Measurements from ENCODE around the gene STAP2.
"Not testable (repeated sequence)": the region's sequence is repeated elsewhere in the genome, so short reads cannot be mapped to it uniquely, and the experiment has no call there.

The STAP2 gene

DNA sequence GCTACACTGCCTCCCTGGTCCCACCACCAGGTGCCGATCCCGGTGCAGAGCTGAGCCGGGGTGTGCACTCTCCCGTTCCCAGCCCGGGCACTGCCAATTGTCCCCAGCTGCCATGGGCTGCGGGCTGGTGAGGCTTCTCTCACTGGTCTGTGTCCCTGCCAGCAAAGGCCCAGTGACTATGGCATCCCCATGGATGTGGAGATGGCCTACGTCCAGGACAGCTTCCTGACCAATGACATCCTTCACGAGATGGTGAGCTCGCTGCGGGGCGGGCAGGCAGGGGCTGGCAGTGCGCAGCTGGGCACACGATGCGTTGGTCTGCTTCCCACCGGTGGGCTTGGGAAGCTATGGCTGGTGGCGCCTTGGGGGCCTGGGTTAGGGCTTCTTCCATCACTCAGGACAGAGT lies 19.3 kb upstream of the STAP2 start:
- no peak for DNase-seq (ENCODE audit: low read depth, low spot score)

DNA sequence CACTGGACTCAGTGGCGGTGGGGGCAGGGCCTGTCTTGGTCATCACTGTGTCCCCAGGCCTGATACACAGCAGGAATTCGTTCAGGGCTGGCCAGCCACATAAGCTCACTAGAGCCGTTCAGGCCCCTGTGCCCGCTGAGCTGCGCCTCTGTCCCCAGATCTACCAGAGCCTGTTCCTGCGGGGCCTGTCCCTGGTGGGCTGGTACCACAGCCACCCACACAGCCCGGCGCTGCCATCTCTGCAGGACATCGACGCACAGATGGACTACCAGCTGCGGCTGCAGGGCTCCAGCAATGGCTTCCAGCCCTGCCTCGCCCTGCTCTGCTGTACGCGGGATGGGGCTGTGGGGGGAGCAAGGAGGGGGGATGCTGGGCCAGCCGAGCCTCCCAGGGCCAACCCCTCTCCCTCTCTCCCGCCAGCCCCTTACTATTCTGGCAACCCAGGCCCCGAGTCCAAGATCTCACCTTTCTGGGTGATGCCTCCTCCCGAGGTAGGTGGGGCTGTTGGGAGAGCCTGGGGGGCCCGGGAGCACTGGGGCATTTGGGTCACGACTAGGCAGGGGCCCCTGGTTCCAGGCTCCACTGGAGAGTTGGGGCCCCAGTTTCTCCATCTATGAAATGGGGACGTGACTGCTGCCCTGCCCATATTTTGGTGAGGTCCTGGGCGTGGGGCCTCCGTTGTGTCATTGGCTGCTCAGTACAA lies 18.6 kb upstream of the STAP2 start:
- DNase-seq (ENCODE audit: low read depth, low spot score): no peak

DNA sequence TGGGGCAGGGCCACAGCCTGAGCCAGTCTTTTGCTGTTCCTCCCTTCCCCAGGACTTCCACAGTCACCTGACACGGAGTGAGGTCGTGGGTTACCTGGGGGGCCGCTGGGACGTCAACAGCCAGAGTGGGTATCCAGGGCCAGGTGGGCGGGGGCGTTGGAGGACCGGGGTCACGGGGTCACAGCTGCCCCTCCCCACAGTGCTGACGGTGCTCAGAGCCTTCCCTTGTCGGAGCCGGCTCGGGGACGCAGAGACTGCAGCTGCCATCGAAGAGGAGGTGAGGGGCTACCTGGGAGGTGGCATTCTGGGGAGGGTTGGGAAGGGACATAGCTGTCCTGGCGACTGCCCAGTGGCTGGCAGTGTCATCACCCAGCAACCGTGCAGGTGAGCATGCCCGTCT lies 16.3 kb upstream of the STAP2 start:
- no peak for DNase-seq (ENCODE audit: low read depth, low spot score)

DNA sequence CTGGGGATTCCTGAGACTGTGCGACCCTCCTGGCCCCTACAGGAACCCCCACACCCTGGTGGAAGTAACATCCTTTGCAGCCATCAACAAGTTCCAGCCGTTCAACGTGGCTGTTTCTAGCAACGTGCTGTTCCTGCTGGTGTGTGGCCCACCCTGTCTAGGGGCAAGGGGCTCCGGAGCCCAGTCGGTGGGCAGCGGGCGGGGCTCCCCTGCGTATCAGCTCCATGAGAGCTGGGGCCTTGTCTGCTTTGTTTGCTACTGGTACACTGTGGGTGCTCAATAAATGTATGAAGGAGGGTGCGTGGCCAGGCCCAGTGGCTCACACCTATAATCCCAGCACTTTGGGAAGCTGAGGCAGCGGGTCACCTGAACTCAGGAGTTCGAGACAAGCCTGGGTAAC lies 15.7 kb upstream of the STAP2 start:
- no peak for DNase-seq (ENCODE audit: low read depth, low spot score)

DNA sequence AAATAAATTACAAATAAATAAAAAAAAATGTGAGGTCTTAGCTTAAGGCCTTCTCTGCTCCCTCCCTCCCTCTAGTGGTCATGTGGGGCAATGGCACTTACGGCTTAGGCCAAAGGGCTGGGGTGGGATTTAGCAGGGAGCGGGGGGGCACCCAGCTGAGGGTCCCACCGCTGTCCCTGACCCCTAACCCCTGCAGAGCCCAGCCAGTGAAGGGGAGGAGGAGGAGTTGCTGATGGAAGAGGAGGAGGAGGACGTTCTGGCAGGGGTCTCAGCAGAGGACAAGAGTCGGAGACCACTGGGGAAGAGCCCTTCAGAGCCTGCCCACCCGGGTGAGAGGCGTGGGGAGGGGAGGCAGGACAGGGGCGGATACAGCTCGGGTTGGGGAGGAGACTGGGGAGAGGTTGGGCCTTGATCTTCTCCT lies 14.1 kb upstream of the STAP2 start:
- peak; percentile 49 for DNase-seq (ENCODE audit: low read depth, low spot score)

DNA sequence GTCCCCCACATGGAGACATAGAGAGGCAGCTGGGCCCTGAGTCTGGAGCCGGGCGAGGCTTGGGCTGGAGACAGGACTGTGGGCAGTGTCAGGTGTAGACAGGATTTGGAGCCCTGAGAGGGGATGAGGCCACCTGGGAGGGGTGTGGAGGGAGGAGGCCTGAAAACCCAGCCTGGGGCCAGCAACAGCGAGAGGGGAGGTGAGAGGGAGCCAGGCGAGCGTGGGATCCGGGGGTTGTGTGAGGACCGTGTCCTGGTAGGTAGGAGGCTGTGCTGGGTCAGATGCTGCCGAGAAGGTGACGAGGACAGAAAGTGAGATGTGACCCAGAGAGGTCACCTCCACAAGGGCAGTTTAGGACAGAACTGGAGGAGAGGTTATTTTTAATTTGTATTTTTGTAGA lies 12.1 kb upstream of the STAP2 start:
- no peak for DNase-seq (ENCODE audit: low read depth, low spot score)

DNA sequence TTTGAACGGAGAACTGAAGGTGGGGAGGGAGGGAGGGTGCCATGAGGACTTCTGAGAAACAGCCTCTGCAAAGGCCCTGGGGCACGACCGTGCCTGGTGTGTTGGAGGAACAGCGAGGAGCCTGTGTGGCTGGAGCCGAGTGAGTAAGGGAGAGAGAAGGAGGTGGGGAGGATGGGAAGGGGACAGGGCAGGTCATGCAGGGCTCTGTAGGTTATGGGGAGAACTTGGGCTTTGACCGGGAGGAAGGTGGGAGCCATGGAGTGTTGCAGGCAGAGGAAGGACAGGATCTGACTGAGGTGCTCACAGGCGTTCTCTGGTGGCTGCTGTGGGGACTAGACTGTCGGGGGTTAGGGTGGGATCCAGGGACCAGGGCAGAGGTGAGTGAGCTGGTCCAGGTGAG lies 11.5 kb upstream of the STAP2 start:
- DNase-seq (ENCODE audit: low read depth, low spot score): no peak

DNA sequence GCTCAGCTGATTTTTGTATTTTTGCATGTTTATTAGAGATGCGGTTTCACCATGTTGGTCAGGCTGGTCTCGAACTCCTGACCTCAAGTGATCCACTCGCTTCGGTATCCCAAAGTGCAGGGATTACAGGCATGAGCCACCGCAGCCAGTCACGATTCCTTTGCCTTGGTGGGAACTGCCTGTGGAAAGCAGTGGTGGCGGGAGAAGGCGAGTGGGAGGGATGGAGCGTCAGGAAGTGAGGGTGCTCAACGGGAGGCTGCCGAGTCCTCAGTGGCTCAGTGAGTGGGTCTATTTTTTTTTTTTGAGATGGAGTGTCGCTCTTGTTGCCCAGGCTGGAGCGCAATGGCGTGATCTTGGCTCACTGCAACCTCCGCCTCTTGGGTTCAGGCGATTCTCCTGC lies 10.6 kb upstream of the STAP2 start:
- DNase-seq (ENCODE audit: low read depth, low spot score): not testable (repeated sequence)

DNA sequence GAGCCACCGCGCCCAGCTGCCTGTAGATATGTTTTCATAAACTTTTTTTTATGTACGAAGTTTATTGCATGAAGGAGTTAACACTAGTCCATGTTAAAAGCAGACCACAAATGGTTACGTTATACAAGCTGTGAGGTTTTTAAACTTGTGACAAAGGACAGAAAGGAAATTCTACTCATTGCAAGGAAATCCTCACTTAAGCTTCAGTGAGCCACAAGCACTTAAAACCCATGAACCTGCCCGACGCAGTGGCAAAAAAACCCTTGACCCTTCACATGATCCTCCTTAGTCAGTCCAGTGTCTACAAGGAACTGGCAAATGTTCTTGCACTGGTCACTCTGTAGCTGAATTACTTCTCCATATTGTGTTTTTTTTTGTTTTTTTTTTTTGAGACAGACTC lies 8.9 kb upstream of the STAP2 start:
- DNase-seq (ENCODE audit: low read depth, low spot score): no peak

DNA sequence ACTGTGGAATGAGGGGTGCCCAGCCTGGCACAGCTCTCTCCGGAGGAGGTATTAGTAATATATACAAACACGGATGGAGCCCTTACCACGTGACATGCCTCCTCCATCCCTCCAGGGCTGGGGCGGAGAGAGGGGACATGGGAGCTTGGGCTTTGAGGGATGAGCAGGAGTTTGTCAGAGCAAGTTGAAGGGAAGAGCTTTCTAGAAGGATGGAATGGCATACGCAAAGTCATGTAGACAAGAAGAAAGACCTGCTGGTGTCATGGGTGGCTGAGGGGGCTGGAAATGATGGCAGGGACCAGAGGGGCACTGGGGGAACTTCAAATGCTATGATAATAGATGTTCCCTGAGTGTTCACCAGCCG lies 7.4 kb upstream of the STAP2 start:
- DNase-seq (ENCODE audit: low read depth, low spot score): no peak

DNA sequence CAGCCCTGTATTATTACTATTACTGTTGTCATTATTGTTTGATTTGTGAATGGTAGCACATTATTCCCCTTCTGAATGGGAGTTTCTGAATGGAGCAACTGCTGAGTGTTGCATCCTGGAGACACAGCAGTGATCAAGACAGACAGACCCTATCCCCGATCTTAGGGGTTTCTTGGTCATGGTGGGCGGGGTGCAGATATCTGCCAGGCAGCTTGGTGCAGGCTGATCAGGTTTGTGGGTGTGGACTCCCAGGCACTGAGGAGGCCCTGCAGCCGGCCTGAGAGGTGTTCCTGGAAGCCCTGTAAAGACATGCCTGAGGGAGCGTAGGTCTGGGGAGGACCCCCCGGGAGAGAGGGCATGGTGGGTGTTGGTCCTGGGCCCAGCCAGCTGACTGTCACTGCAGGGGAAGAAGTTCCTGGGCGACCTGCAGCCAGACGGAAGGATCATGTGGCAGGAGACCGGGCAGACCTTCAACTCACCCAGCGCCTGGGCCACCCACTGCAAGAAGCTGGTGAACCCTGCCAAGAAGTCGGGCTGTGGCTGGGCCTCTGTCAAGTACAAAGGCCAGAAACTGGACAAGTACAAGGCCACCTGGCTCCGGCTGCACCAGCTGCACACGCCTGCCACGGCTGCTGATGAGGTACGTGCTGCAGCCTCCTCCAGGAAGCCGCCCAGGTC lies 6.9 kb upstream of the STAP2 start:
- no peak for DNase-seq (ENCODE audit: low read depth, low spot score)

DNA sequence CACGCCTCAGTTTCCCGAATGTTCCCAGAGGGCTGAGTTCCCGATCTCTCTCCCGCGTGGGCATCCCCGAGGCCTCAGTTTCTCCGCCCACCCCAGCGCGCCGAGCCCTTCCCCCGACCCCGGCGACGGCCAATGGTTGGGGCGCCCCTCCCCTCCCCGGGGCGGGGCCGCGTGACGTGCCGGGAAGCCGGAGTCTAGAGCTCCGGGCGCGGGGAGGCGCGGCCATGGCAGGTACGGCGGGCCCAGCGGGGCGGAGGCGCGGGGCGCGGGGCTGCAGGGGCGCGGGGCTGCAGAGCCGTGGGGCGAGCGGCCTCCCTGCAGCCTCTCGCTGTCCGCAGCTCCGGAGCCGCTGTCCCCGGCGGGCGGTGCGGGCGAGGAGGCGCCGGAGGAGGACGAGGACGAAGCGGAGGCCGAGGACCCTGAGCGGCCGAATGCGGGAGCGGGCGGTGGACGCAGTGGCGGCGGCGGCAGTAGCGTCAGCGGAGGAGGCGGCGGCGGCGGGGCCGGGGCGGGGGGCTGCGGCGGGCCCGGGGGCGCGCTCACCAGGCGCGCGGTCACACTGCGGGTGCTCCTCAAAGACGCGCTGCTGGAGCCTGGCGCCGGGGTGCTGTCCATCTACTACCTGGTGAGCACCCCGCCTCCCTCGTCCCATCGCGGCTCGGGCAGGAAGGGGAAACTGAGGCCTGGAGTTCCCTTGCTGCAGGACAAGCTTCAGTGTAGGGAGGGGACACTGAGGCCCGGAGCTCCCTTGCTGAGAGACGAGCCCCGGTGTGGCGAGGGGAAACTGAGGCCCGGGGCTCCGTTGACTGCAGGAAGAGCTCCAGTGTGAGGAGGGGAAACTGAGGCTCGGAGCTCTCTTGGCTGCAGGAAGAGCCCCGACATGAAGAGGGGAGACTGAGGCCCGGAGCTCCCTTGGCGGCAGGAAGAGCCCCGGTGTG lies 5.0 kb upstream of the STAP2 start, which contains the start of gene MPND:
Gene MPND (plus strand): TSS at position 193 of the 938 bp plus-strand sequence. CDS start 32 bp downstream, at position 225.
- peak; percentile 46 for DNase-seq (ENCODE audit: low read depth, low spot score)

DNA sequence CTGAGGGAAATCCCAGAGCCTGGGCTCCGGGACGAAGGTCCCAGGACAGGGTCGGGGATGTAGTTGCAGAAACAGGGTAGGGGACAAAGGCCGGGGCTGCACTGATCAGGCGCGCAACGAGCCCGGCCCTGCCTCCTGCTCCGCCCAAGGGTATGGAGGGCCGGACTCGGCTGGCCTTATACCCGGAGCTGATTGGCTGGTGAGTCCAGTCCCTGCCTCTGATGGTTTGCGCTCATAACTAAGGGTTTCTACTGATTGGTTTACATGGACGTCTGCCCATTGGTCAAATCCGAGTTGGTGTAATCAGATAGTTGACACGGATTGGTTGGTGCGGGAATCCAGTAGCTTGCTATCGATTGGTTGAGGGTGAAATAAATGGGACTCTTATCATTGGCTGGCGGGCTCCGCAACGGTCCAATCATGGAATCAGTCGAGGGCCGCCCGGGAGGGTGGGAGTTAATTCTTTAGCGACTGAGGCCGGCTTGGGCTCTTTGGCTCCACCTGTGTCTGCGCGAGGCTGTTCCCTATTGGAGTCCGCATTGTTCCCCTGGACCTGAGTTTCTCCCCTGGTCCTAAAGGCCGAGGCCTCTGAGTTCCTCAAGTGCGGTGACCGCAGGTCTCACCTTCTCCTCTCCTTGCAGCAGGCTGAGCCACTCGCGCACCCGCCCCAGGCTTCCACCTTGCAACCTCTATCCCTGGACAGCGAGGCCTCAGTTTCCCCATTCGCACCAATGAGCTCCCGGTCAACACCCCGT lies 4.2 kb upstream of the STAP2 start:
- DNase-seq (ENCODE audit: low read depth, low spot score): peak; percentile 100

DNA sequence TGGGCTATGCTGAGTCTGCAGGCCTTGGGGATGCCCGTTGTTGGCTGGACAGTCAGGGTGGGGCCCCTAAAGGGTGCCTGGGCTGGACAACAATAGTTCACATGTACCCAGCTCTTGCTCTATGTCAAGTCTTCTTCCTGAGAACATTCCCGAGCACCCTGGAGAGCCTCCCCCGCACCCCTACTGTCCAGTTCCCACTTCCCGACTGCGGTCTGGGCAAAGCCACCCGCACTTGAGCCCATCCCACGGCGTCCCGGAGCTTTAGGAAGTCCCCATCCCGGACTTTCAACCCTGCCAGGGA lies 3.6 kb upstream of the STAP2 start:
- DNase-seq (ENCODE audit: low read depth, low spot score): no peak

DNA sequence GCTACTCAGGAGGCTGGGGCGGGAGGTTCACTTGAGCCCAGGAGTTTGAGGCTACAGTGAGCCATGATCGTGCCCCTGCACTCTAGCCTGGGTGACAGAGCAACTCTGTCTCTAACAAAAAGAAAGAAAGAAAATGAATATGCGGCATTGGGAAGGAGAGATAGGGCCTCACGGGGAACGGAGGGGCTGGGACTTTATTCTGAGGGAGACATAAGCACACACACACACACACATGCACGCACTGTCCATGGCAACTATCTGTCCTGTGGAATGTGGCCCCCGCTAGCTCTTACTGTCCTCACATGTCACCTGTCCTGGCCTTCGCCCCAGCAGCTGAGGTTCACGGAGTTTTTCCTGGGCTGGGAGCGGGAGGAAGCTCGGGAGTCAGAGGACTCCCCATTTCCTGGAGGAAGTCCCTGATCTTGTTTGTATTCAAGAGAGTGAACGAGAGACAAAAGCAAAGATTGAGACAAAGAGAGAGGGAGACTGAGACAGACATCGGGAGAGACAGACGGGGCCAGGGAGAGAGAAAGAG lies 654 bp downstream of the STAP2 start:
- DNase-seq (ENCODE audit: low read depth, low spot score): no peak

DNA sequence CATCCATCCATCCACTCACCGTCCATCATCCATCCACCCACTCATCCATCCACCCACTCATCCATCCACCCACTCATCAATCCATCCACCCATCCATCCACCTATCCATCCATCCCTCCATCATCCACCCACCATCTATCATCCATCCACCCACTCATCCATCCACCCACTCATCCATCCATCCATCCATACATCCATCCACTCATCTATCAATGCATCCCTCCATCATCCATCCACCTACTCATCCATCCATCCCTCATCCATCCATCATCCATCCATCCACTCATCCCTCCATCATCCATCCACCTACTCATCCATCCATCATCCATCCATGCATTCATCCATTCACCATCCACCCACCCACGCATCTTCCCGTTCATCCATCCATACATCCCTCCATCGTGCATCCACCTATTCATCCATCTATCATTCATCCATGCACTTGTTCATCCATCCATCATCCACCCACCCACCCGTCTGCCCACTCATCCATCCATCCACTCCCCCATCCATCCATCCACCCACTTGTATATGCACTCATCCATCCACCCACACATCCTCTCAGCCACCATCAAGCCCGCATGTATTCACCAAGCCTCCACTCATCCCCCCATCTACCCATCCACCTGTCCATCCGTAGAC lies 3.6 kb downstream of the STAP2 start:
- DNase-seq (ENCODE audit: low read depth, low spot score): no peak

DNA sequence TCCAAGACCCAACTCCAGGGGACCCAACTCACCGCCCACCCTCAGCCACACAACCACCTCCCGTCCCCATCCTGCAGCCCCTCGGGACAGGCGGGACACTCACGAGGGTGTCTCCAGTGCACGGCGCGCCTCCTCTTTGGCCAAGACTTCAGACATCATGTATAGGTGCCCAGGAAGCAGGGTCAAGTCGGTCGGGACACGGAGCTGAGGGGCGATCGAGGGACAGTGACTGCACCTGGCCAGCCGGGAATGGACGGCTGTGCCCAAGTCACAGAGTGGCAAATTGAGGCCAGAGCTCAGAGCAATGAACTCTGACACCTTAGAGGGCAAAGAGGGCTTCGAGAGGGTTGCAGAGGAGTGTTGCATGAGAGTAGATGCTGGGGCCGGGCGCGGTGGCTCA lies 8.8 kb downstream of the STAP2 start:
- no peak for DNase-seq (ENCODE audit: low read depth, low spot score)

DNA sequence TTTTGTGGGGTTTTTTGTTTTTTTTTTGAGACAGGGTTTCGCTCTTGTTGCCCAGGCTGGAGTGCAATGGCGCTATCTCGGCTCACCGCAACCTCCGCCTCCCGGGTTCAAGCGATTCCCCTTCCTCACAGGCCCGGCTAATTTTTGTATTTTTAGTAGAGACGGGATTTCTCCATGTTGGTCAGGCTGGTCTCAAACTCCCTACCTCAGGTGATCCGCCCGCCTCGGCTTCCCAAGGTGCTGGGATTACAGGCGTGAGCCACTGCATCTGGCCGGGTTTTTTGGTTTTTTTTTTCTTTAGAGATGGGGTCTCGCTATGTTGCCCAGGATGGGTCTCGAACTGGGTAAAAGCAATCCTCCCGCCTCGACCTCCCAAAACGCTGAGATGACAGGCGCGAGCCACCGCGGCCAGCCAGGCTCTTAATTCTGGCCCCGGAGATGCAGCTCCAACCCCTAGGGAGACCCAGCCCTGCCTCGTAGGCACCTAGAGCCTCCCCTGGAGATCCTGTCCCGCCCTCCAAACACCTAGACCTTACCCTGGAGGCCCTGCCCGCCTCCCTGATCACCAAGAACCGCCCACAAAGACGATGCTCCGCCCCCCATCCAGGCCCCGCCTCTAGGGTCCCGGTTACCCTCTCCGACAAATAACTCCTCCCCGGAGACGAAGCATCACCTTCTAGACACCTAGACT lies 9.5 kb downstream of the STAP2 start:
- DNase-seq (ENCODE audit: low read depth, low spot score): not testable (repeated sequence)

DNA sequence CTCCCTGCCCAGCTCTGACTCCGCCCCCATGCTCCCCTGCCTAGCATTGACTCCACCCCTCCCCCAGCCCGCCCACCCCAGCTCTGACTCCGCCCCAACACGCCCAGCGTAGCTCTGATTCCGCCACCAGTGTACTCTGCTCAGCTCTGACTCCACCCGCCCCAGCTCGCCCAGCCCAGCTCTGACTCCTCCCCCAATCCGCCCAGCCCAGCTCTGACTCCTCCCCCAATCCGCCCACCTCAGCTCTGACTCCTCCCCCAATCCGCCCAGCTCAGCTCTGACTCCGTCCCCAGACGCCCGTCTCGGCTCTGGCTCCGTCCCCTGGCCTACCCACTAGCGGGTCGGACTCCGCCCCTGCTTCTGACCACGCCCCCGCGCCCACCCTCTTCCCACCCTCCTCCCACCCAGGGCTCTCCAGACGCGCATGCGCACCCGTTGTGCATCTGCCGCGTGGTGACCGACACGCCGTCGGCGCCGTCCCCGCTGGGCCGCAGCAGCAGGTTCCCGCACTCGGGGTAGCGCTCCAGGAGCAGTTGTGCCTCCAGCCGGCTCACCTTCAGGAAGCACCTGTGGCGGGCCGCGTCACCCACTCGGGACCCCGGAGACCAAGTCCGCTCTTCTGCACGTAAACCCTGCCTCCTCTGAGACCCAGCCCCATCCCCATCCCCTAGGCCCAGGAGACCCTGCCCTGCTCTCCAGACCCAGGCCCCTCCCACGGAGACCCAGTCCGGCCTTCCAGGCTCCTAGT lies 10.2 kb downstream of the STAP2 start:
- peak; percentile 91 for DNase-seq (ENCODE audit: low read depth, low spot score)

DNA sequence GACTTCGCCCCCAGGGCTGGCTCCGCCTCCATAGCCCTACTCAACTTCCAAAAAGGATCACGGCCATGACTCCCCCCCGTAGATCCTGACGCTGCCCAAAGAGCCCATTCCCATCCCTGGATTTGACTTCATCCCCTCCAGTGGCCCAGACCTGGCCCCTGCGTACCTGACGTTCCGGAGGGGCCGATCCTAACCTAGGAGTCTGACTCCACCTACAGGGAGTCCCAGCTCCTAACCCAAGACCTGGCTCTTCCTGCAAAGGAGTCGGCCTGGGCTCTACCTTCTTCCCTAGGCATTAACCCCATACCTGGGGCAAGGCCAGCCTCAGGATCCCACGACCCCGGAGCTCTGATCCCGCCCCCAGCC lies 10.8 kb downstream of the STAP2 start:
- no peak for DNase-seq (ENCODE audit: low read depth, low spot score)

Data from smooth muscle cell of the brain vasculature (primary cell).